Transverse colon (tissue), 4 donors: ENCODE data around the gene COG2. TPM values are rescaled to one million over a fixed set of nuclear protein-coding genes. Genes with fewer than 3 reads are reported as not detected.

Experiments
- DNase-seq: peaks from one replicate; pipeline ENCODE4 v3.0.0-alpha.2; 2019
- H3K27ac ChIP-seq, 4 donors: fragments of 200-600 bp; sonication (generic); 2 replicates each; pipeline ENCODE4 v1.5.1; 2016 to 2018; ENCODE audit warnings: inconsistent platforms in 4 of 4
- H3K27me3 ChIP-seq: fragments of 200-600 bp; sonication (generic); 2 replicates; pipeline ENCODE4 v1.5.1; 2017; ENCODE audit warnings: inconsistent platforms
- H3K36me3 ChIP-seq, 4 donors: fragments of 200-600 bp; sonication (generic); 2 replicates each; pipeline ENCODE4 v1.5.1; 2017 to 2019; ENCODE audit warnings: inconsistent platforms in 4 of 4
- H3K4me1 ChIP-seq, 4 donors: fragments of 200-600 bp; sonication (generic); 2 replicates each; pipeline ENCODE4 v1.5.1; 2017 to 2020; ENCODE audit warnings: inconsistent platforms in 4 of 4
- H3K4me3 ChIP-seq, 4 donors: fragments of 200-600 bp; sonication (generic); 1 replicate in 1 of 4; 2 replicates in 3 of 4; pipeline versions ENCODE4 v1.5.1 to v1.6.1; 2017 to 2019; ENCODE audit warnings: inconsistent platforms in 4 of 4
- H3K9me3 ChIP-seq, 2 donors: fragments of 200-600 bp; sonication (generic); 2 replicates each; pipeline ENCODE4 v1.5.1; 2017 to 2019; ENCODE audit warnings: inconsistent platforms in 2 of 2
- CTCF ChIP-seq, 5 experiments: fragments of 200-600 bp in 3 of 5; fragments of 450-650 bp in 2 of 5; sonication (generic) in 3 of 5; IDR thresholded peaks; 1 replicate in 2 of 5; 2 replicates in 3 of 5; pipeline ENCODE4 v1.5.1; 2016 to 2017; ENCODE audit warnings: antibody characterized with exemption in 5 of 5, inconsistent platforms in 3 of 5, mild to moderate bottlenecking in 2 of 5, moderate library complexity in 1 of 5
- EP300 ChIP-seq: sonication (generic); formaldehyde crosslinking; IDR thresholded peaks from one replicate; pipeline ENCODE4 v1.6.1; 2017; ENCODE audit warnings: antibody characterized with exemption, low read depth
- POLR2A ChIP-seq: fragments of 450-650 bp; IDR thresholded peaks from one replicate; pipeline ENCODE4 v1.6.1; 2016; ENCODE audit warnings: antibody characterized with exemption, mild to moderate bottlenecking, moderate library complexity
- POLR2AphosphoS5 ChIP-seq, 3 donors: sonication (generic); formaldehyde crosslinking; IDR thresholded peaks; one replicate each; pipeline ENCODE4 v1.6.1; 2016; ENCODE audit warnings: antibody characterized with exemption in 3 of 3
- WGBS, 2 donors: methylation state at CpG; one replicate each; pipeline ENCODE4 v1.1.5; 2018; ENCODE audit warnings: low coverage in 1 of 2; 5-methylcytosine and 5-hydroxymethylcytosine counted together
- in situ Hi-C, 4 donors: fragments of 200-750 bp; cut with MboI; loops; one replicate each; pipeline versions ENCODE4 v1.15.0 to v1.15.1; 2017; ENCODE audit warnings: low sequenced_read_pairs in 3 of 4, low pct_ligation_motif_present in 1 of 4, low pct_unique_long_range_greater_than_20kb in 1 of 4
- intact Hi-C: fragments of 100-400 bp; cut with DNase I; formaldehyde crosslinking; loops from one replicate; pipeline ENCODE4 v1.15.1; 2023; ENCODE audit warnings: low total_unique reads
- total RNA-seq, 4 donors: library from RNA; depleted of rRNA; stranded (reverse); fragments of >200 nt; gene quantifications; one replicate each; pipeline ENCODE4 v1.1.0, GENCODE V29; 2016

Gene COG2
- total RNA-seq, 4 donors from 2014 or later: 14.3 to 43.3 (median 29.2) TPM

DNA sequence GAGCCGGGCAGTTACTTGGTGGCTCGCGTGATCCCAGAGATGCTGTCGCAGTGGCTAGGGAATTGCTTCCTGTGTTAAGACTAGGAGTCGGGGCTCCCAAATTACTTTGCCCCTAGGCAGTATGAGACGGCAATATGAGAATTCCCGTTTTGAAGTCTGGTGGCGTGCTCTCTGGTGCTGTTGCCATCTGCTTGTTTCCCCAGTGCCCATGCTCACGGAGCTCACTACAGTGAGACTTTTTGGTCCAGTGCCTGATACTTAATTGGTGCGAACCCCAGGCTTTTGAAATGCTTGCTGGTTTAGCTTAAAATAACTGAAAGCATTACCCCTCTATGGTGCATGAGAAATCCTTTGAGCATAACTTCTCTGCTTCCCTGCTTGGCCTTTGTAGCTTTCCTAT, 49.3 kb downstream of the COG2 start:
- Histone ChIP-seq H3K27me3 (no peaks in the 10 kb centered on the region), H3K27ac (no peak overlapping the region), H3K4me3 (no peak overlapping the region), H3K4me1 (no peaks in the 10 kb centered on the region), H3K9me3 (no peaks in the 10 kb centered on the region), H3K36me3 (peaks cover 0 to 66% (median 29%) of the 10 kb centered on the region in 4 donors)
- in situ Hi-C loops: no loop called here
- TF ChIP-seq POLR2A (no peak), EP300 (no peak), POLR2AphosphoS5 (IDR thresholded peaks at IDR 0.05) (no peak), CTCF (IDR thresholded peaks at IDR 0.05) (no peak)
- 93% methylated on average over 10 of the region's 10 CpGs; no CpG with 5 or more reads in 1 of the 2 donors for WGBS, 2 donors
- intact Hi-C loops: no loop called here
- no peak for DNase-seq

DNA sequence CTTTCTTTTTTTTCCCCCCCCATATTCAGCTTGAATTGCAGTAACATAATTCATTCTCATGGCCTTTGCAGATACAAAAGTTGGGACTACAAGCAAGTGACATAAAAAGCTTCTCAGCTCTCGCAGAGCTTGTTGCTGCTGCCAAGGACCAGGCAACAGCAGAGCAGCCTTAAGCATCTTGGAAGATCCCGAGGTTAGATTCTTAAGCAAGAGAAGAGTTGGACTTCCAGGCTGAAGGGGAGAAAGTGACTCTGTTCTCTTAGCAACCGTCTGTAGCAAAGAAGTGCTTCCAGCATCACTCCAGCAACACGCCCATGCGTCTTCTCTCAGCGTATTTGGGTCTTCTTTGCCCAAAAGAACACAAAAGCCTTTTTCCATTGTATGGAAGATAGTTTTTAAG, 50.9 kb downstream of the COG2 start:
- no peak overlapping the region for H3K4me3 ChIP-seq
- intact Hi-C loops: no loop called here
- WGBS, 2 donors: 69 to 88% methylated on average over 5 to 6 of the region's 6 CpGs
- no peak for DNase-seq
- H3K27ac ChIP-seq: no peak overlapping the region
- H3K36me3 ChIP-seq: peaks cover 0 to 50% (median 22%) of the 10 kb centered on the region in 4 donors
- no peak for TF ChIP-seq CTCF (IDR thresholded peaks at IDR 0.05)
- no peak for TF ChIP-seq EP300
- TF ChIP-seq POLR2AphosphoS5 (IDR thresholded peaks at IDR 0.05): no peak
- no peak for TF ChIP-seq POLR2A
- in situ Hi-C loops: no loop called here
- no peaks in the 10 kb centered on the region for H3K9me3 ChIP-seq
- no peaks in the 10 kb centered on the region for H3K4me1 ChIP-seq
- H3K27me3 ChIP-seq: no peaks in the 10 kb centered on the region

- intact Hi-C loops: no loop called here
- WGBS, 2 donors: 91% methylated on average over 8 of the region's 8 CpGs; no CpG with 5 or more reads in 1 of the 2 donors
- H3K4me3 ChIP-seq: no peak overlapping the region
- TF ChIP-seq CTCF (IDR thresholded peaks at IDR 0.05): no peak
- TF ChIP-seq EP300: no peak
- TF ChIP-seq POLR2AphosphoS5 (IDR thresholded peaks at IDR 0.05): no peak
- no peak for TF ChIP-seq POLR2A
- H3K27ac ChIP-seq: no peak overlapping the region
- no peaks in the 10 kb centered on the region for H3K27me3 ChIP-seq
- H3K36me3 ChIP-seq: peaks cover 0 to 45% (median 21%) of the 10 kb centered on the region in 4 donors
- no peaks in the 10 kb centered on the region for H3K9me3 ChIP-seq
- DNase-seq: no peak
- in situ Hi-C loops: no loop called here
- H3K4me1 ChIP-seq: no peaks in the 10 kb centered on the region
Observed at GRCh38 chr1:230693777-230694176, 51.5 kb downstream of the COG2 start.

- in situ Hi-C loops (no loop called here), intact Hi-C loops (no loop called here)
- peaks cover 0 to 38% (median 18%) of the 10 kb centered on the region in 4 donors for H3K36me3 ChIP-seq
Observed at GRCh38 chr1:230694464-230694863, 52.2 kb downstream of the COG2 start.

More at GRCh38 chr1:230694464-230694863, 52.2 kb downstream of the COG2 start:
- Histone ChIP-seq H3K9me3 (no peaks in the 10 kb centered on the region), H3K27me3 (no peaks in the 10 kb centered on the region), H3K4me1 (no peaks in the 10 kb centered on the region), H3K4me3 (no peak overlapping the region), H3K27ac (no peak overlapping the region)
- no peak for DNase-seq
- WGBS, 2 donors: 88 to 89% methylated on average over 3 to 4 of the region's 4 CpGs
- TF ChIP-seq POLR2AphosphoS5 (IDR thresholded peaks at IDR 0.05): no peak
- TF ChIP-seq EP300: no peak
- no peak for TF ChIP-seq POLR2A
- TF ChIP-seq CTCF (IDR thresholded peaks at IDR 0.05): no peak
